ENCODE measurements around the gene ARFGAP3.
A peak's percentile ranks its signal among the peaks of the same experiment; 100 is the strongest.

- TF ChIP-seq POLR2A (IDR thresholded peaks at IDR 0.05) (peak in 3 of 4 donors; percentile 86 to 92 (median 91)), CTCF (IDR thresholded peaks at IDR 0.05) (peak in 3 of 6 experiments; percentile 36 to 58 (median 46))
These were observed at the start of gene ARFGAP3 for GRCh38 chr22:42856865-42857704.

Measured in upper lobe of left lung (tissue), 4 donors.